Activated CD4-positive, alpha-beta memory T cell treated with anti-CD3 and anti-CD28 coated beads, Interleukin-2, amount 10 ng/mL, durations not matched to agents 7 days and 5 days (primary cell): ENCODE results near the gene VSNL1. TPM values are rescaled to one million over a fixed set of nuclear protein-coding genes. Genes with fewer than 3 reads are reported as not detected.

Source experiments
- CTCF ChIA-PET: fragments of 350-600 bp; sonication (Branson Sonifier 250); formaldehyde crosslinking; loops from one replicate; lab custom pipeline; 2021; ENCODE audit warnings: antibody characterized with exemption, inconsistent platforms; lab: Charles Lee
- POLR2A ChIA-PET: fragments of 350-600 bp; sonication (Branson Sonifier 250); formaldehyde crosslinking; loops from one replicate; lab custom pipeline; 2021; ENCODE audit warnings: antibody characterized with exemption; lab: Charles Lee
- DNase-seq: peaks from one replicate; pipeline ENCODE4 v3.0.0-alpha.2; 2020
- H3K27ac Mint-ChIP-seq: one replicate; pipeline ENCODE4 v1.8.0; 2021; ENCODE audit warnings: mild to moderate bottlenecking, mixed read lengths
- H3K27me3 Mint-ChIP-seq: one replicate; pipeline ENCODE4 v1.8.0; 2021; ENCODE audit warnings: mixed read lengths
- H3K36me3 Mint-ChIP-seq: one replicate; pipeline ENCODE4 v1.8.0; 2021; ENCODE audit warnings: low read depth, mixed read lengths
- H3K4me1 Mint-ChIP-seq: one replicate; pipeline ENCODE4 v1.8.0; 2021; ENCODE audit warnings: mixed read lengths
- H3K4me3 Mint-ChIP-seq: one replicate; pipeline ENCODE4 v1.8.0; 2021; ENCODE audit warnings: mild to moderate bottlenecking, mixed read lengths
- H3K9me3 Mint-ChIP-seq: one replicate; pipeline ENCODE4 v1.8.0; 2021; ENCODE audit warnings: mixed read lengths
- total RNA-seq, 2 experiments: library from RNA; stranded (reverse); gene quantifications; one replicate each; pipeline ENCODE4 v1.2.3, GENCODE V29; 2021

Gene VSNL1
- total RNA-seq, 2 experiments from 2014 or later, result not detected

GRCh38 chr2:17657759-17658158, 117.3 kb downstream of the VSNL1 start:
- no peak overlapping the region for H3K4me3 Mint-ChIP-seq
- H3K4me1 Mint-ChIP-seq, result peaks cover 19% of the 10 kb centered on the region
- H3K36me3 Mint-ChIP-seq, result peaks cover 3% of the 10 kb centered on the region
- DNase-seq, result no peak
- ChIA-PET CTCF (no interaction called here), POLR2A (no interaction called here)
- H3K27ac Mint-ChIP-seq, result no peak overlapping the region
- no peaks in the 10 kb centered on the region for H3K27me3 Mint-ChIP-seq
- H3K9me3 Mint-ChIP-seq, result no peaks in the 10 kb centered on the region

- H3K27ac Mint-ChIP-seq, result no peak overlapping the region
Observed at GRCh38 chr2:17658251-17658843, 117.9 kb downstream of the VSNL1 start.

GRCh38 chr2:17660219-17660618, 119.7 kb downstream of the VSNL1 start:
- ChIA-PET CTCF (interaction anchor here (2.9 to 4.5 kb wide), 2 partner anchors 11 to 14 kb away, joined by 17 to 21 read pairs; no protein-coding TSS in a partner anchor), POLR2A (interaction anchor here (1.5 to 1.6 kb wide), 2 partner anchors 11 to 14 kb away, joined by 3 to 6 read pairs; no protein-coding TSS in a partner anchor)
- DNase-seq, result no peak
- Mint-ChIP-seq H3K4me3 (no peak overlapping the region), H3K27ac (no peak overlapping the region), H3K27me3 (no peaks in the 10 kb centered on the region), H3K4me1 (peaks cover 19% of the 10 kb centered on the region), H3K36me3 (peaks cover 15% of the 10 kb centered on the region), H3K9me3 (no peaks in the 10 kb centered on the region)

More at GRCh38 chr2:17658251-17658843, 117.9 kb downstream of the VSNL1 start:
- no peak overlapping the region for H3K4me3 Mint-ChIP-seq
- ChIA-PET CTCF (no interaction called here), POLR2A (interaction anchor here (0.9 kb wide), 1 partner anchor 13 kb away, joined by 3 read pairs; no protein-coding TSS in a partner anchor)
- DNase-seq, result no peak
- no peaks in the 10 kb centered on the region for H3K27me3 Mint-ChIP-seq
- peaks cover 19% of the 10 kb centered on the region for H3K4me1 Mint-ChIP-seq
- no peaks in the 10 kb centered on the region for H3K9me3 Mint-ChIP-seq
- peaks cover 8% of the 10 kb centered on the region for H3K36me3 Mint-ChIP-seq

- no peaks in the 10 kb centered on the region for H3K27me3 Mint-ChIP-seq
- peaks cover 20% of the 10 kb centered on the region for H3K36me3 Mint-ChIP-seq
- no peaks in the 10 kb centered on the region for H3K9me3 Mint-ChIP-seq
- H3K27ac Mint-ChIP-seq, result no peak overlapping the region
- H3K4me3 Mint-ChIP-seq, result no peak overlapping the region
- ChIA-PET CTCF (interaction anchor here (2.9 to 4.5 kb wide), 2 partner anchors 10 to 15 kb away, joined by 17 to 21 read pairs; no protein-coding TSS in a partner anchor), POLR2A (interaction anchor here (1.5 to 1.6 kb wide), 2 partner anchors 10 to 15 kb away, joined by 3 to 6 read pairs; no protein-coding TSS in a partner anchor)
- H3K4me1 Mint-ChIP-seq, result peaks cover 19% of the 10 kb centered on the region
- no peak for DNase-seq
Observed at GRCh38 chr2:17661460-17661859, 121.0 kb downstream of the VSNL1 start.

GRCh38 chr2:17662723-17663122, 122.2 kb downstream of the VSNL1 start:
- H3K36me3 Mint-ChIP-seq, result peaks cover 21% of the 10 kb centered on the region

GRCh38 chr2:17664534-17664933, 124.0 kb downstream of the VSNL1 start:
- Mint-ChIP-seq H3K9me3 (no peaks in the 10 kb centered on the region), H3K36me3 (peaks cover 35% of the 10 kb centered on the region)

More at GRCh38 chr2:17662723-17663122, 122.2 kb downstream of the VSNL1 start:
- Mint-ChIP-seq H3K9me3 (no peaks in the 10 kb centered on the region), H3K4me1 (peaks cover 18% of the 10 kb centered on the region), H3K27me3 (no peaks in the 10 kb centered on the region), H3K27ac (no peak overlapping the region), H3K4me3 (no peak overlapping the region)
- CTCF ChIA-PET, result interaction anchor here (1.9 to 4.5 kb wide), 2 partner anchors 8 to 16 kb away, joined by 17 to 18 read pairs; no protein-coding TSS in a partner anchor
- POLR2A ChIA-PET, result no interaction called here
- no peak for DNase-seq

GRCh38 chr2:17667898-17668297, 127.4 kb downstream of the VSNL1 start:
- H3K4me3 Mint-ChIP-seq, result no peak overlapping the region
- H3K4me1 Mint-ChIP-seq, result peaks cover 7% of the 10 kb centered on the region
- ChIA-PET POLR2A (no interaction called here), CTCF (interaction anchor here (6.8 kb wide), 1 partner anchor 22 kb away, joined by 106 read pairs; no protein-coding TSS in a partner anchor)
- H3K27ac Mint-ChIP-seq, result no peak overlapping the region
- no peaks in the 10 kb centered on the region for H3K9me3 Mint-ChIP-seq
- H3K36me3 Mint-ChIP-seq, result peaks cover 39% of the 10 kb centered on the region
- H3K27me3 Mint-ChIP-seq, result no peaks in the 10 kb centered on the region
- no peak for DNase-seq

More at GRCh38 chr2:17664534-17664933, 124.0 kb downstream of the VSNL1 start:
- no peak for DNase-seq
- H3K27ac Mint-ChIP-seq, result no peak overlapping the region
- H3K4me1 Mint-ChIP-seq, result peaks cover 4% of the 10 kb centered on the region
- H3K4me3 Mint-ChIP-seq, result no peak overlapping the region
- no peaks in the 10 kb centered on the region for H3K27me3 Mint-ChIP-seq
- POLR2A ChIA-PET, result no interaction called here
- CTCF ChIA-PET, result no interaction called here

GRCh38 chr2:17672583-17673317, 132.3 kb downstream of the VSNL1 start:
- peaks cover 12% of the 10 kb centered on the region for H3K4me1 Mint-ChIP-seq
- CTCF ChIA-PET, result interaction anchor here (1.0 to 6.8 kb wide), 6 partner anchors 12 to 47 kb away, joined by 3 to 106 read pairs (median 11); no protein-coding TSS in a partner anchor

GRCh38 chr2:17674817-17675216, 134.3 kb downstream of the VSNL1 start:
- Mint-ChIP-seq H3K27ac (no peak overlapping the region), H3K27me3 (no peaks in the 10 kb centered on the region), H3K4me3 (no peak overlapping the region), H3K9me3 (no peaks in the 10 kb centered on the region), H3K36me3 (peaks cover 34% of the 10 kb centered on the region), H3K4me1 (peaks cover 12% of the 10 kb centered on the region)
- DNase-seq, result no peak
- CTCF ChIA-PET, result no interaction called here
- POLR2A ChIA-PET, result no interaction called here

More at GRCh38 chr2:17672583-17673317, 132.3 kb downstream of the VSNL1 start:
- Mint-ChIP-seq H3K36me3 (peaks cover 40% of the 10 kb centered on the region), H3K4me3 (no peak overlapping the region), H3K27me3 (no peaks in the 10 kb centered on the region), H3K9me3 (no peaks in the 10 kb centered on the region), H3K27ac (peak overlapping the region; percentile 21)
- POLR2A ChIA-PET, result no interaction called here
- DNase-seq, result no peak

- Mint-ChIP-seq H3K4me1 (no peaks in the 10 kb centered on the region), H3K36me3 (peaks cover 49% of the 10 kb centered on the region), H3K4me3 (no peak overlapping the region), H3K9me3 (no peaks in the 10 kb centered on the region), H3K27me3 (no peaks in the 10 kb centered on the region), H3K27ac (no peak overlapping the region)
- no peak for DNase-seq
- CTCF ChIA-PET, result interaction anchor here (2.1 kb wide), 1 partner anchor 9 kb away, joined by 12 read pairs; no protein-coding TSS in a partner anchor
- POLR2A ChIA-PET, result no interaction called here
Observed at GRCh38 chr2:17680119-17680518, 139.6 kb downstream of the VSNL1 start.

GRCh38 chr2:17682098-17682857, 141.8 kb downstream of the VSNL1 start:
- no peak overlapping the region for H3K27ac Mint-ChIP-seq
- H3K4me1 Mint-ChIP-seq, result no peaks in the 10 kb centered on the region
- CTCF ChIA-PET, result interaction anchor here (1.0 to 2.5 kb wide), 2 partner anchors 12 to 36 kb away, joined by 4 to 20 read pairs; no protein-coding TSS in a partner anchor
- POLR2A ChIA-PET, result no interaction called here
- no peaks in the 10 kb centered on the region for H3K27me3 Mint-ChIP-seq
- no peak overlapping the region for H3K4me3 Mint-ChIP-seq
- H3K36me3 Mint-ChIP-seq, result peaks cover 43% of the 10 kb centered on the region
- DNase-seq, result no peak
- H3K9me3 Mint-ChIP-seq, result no peaks in the 10 kb centered on the region

GRCh38 chr2:17683981-17684380, 143.5 kb downstream of the VSNL1 start:
- Mint-ChIP-seq H3K4me1 (no peaks in the 10 kb centered on the region), H3K4me3 (no peak overlapping the region), H3K36me3 (peaks cover 45% of the 10 kb centered on the region), H3K27ac (no peak overlapping the region), H3K9me3 (no peaks in the 10 kb centered on the region), H3K27me3 (no peaks in the 10 kb centered on the region)
- CTCF ChIA-PET, result interaction anchor here (2.5 kb wide), 1 partner anchor 13 kb away, joined by 20 read pairs; no protein-coding TSS in a partner anchor
- DNase-seq, result no peak
- POLR2A ChIA-PET, result no interaction called here
